SU-DHL-6 (cell line): ENCODE measurements around the gene SCFD2.

ENCODE experiments used
- CTCF ChIP-seq: fragments of 200-600 bp; sonication (generic); IDR thresholded peaks from one replicate; pipeline ENCODE4 v1.5.1; 2017; ENCODE audit warnings: antibody characterized with exemption, mild to moderate bottlenecking, low read length, moderate library complexity; ENCODE audit not compliant: insufficient read depth, poor library complexity, severe bottlenecking
- EZH2phosphoT487 ChIP-seq: fragments of 200-600 bp; sonication (generic), shearing (Covaris generic); conservative IDR thresholded peaks from 2 replicates; pipeline ENCODE4 v1.6.1; 2018; ENCODE audit warnings: mild to moderate bottlenecking, antibody characterized with exemption, low read length, moderate library complexity, mixed read lengths

GRCh38 chr4:53174823-53175222 is 191.0 kb downstream of the SCFD2 start:
- TF ChIP-seq CTCF (no peak), EZH2phosphoT487 (no peak)
